ENCODE measurements around the gene TTLL10.
A peak's percentile ranks its signal among the peaks of the same experiment; 100 is the strongest.

The TTLL10 gene

DNA sequence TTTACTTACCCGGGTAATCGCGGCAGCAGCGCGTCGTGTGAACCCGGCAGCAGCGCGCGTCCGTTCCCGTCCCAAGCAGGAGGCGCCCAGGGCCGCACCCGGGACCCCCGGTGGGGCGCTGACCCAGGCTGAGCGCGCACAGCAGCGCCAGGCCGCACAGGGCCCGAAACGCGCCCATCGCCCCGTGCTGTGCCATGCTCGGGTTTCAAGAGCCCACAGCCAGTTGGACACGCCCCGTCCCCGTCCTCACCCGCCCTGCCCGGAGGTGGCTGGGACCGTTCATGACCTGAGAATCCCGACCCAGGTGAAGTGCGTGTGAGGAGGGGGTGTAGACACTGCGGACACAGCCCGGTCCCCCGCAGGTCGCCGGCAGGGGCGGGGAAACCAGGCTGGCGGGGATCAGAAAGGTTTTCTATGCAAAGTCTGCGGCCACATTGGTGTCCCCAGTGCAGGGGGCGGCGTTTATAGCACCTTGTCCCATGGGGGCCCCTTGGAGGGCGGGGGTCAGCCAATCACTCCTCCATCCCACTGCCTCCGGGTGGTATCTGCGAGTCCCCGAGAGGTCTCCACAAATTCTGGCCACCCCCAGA is 32.8 kb downstream of the TTLL10 start, which contains the start of gene TNFRSF18:
Gene TNFRSF18, minus strand, starts transcription at position 217 of the 590 bp plus-strand sequence. Its CDS starts 21 bp downstream, at position 196.
- DNase-seq (ENCODE audit: low read depth in 2 of 2) = no peak

DNA sequence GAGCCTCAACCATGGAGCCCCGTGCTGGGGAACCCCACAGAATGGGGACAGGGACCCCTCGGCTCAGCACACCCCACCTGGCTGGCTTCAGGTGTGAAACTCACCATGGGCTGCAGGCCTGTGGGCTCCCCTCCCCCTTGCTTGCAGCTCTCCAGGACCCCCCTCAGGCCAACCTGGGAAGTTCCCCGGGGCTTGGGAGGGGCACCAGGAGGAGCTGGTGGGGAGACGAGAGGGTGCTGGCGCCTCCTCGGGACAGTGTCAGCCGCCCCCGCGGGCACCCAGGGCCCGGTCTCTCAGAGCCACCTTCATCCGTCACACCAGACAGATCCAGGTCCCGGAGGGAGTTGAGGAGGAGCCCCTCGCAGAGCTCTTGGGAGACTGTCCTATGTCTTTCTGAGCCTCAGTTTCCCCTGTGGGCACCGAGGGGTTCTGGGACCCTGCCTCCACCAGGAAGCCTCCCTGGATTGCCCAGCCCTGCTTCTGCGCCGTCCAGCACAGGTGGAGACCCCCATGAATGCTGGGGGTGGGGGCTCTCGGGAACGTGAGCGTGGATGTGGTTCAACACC is 33.4 kb downstream of the TTLL10 start:
- DNase-seq (ENCODE audit: low read depth in 2 of 2) = no peak

DNA sequence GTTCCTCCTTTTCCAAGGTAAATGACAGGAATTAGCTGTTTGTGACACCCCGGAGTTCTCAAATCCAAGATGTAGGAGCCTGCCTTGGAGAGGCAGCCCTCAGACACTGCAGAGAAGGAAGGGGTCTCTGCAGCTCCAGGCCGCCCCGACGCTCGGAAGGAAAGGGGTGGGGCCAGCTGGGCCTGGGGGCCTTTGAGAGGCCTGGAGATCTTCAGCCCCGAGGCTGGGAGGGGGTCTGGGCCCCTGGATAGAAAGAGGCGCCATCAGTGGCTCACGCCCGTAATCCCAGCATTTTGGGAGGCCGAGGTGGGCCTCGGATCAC is 33.9 kb downstream of the TTLL10 start:
- DNase-seq (ENCODE audit: low read depth in 2 of 2) = no peak

DNA sequence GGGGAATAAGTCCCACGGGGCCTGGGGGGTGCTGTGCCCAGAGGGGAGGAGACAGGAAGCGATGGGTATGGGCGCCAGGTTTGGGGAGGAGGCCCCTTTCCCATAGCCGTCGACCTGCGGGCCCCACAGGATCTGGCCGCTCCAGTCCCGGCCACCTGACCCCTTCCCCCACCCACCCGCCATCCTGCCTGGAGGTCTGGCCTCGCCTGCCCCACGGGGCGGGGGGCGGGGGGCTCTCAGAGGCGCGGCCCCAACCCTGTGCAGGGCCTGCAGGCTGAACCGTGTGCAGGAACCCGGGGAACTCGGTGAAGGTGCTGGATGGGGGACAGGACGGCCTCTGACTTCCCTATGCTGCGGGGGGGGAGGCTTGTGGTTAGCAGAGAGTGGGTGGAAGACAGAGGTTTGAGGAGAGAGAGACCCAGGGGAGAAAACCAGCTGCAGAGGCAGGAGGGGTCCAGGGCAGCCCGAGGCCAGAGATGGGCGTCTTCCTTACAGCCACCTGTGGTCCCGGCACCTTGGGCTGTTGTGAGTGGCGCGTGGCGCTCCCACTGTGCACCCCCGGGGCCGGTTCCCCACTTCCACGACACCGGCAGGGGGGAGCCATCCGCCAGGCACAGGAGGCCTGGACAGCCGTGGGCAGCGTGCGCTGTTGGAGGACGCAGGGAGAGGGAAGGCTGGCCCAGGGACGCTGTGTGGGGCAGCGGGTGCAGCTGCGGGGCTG is 35.2 kb downstream of the TTLL10 start:
- DNase-seq (ENCODE audit: low read depth in 2 of 2) = peak in 1 of 2 donors; percentile 52

DNA sequence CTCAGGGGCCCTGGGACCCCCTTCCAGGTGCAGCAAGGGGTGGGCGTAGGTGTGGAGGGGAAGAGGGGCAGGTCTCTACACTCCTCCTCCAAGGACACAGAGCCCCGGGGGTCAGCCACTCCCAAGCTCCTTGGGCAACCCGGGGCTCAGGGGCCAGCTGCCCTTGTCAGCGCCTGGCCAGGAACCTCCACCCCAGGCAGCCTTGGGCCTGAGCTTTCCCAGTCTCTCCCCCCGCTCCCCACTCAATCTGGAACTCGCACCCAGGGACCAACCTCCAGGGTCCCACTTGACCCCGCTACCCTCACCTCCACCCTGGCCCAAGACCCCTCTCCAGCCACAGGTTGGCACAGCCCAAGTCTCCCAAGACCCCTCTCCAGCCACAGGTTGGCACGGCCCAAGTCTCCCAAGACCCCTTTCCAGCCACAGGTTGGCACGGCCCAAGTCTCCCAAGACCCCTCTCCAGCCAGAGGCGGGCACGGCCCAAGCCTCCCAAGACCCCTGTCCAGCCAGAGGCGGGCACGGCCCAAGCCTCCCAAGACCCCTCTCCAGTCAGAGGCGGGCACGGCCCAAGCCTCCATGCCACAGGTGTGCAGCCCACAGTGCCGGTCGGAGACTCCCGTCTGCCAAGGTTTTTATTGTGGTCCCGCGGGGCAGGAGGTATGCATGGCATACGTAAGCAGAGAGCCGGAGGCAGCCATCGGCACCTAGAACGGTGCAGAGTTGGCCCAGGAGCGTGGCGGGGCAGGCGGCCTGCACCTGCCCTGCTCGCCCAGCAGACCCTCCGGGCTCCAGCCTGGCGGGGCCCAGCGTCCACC is 37.3 kb downstream of the TTLL10 start:
- no peak for DNase-seq (ENCODE audit: low read depth in 2 of 2)

DNA sequence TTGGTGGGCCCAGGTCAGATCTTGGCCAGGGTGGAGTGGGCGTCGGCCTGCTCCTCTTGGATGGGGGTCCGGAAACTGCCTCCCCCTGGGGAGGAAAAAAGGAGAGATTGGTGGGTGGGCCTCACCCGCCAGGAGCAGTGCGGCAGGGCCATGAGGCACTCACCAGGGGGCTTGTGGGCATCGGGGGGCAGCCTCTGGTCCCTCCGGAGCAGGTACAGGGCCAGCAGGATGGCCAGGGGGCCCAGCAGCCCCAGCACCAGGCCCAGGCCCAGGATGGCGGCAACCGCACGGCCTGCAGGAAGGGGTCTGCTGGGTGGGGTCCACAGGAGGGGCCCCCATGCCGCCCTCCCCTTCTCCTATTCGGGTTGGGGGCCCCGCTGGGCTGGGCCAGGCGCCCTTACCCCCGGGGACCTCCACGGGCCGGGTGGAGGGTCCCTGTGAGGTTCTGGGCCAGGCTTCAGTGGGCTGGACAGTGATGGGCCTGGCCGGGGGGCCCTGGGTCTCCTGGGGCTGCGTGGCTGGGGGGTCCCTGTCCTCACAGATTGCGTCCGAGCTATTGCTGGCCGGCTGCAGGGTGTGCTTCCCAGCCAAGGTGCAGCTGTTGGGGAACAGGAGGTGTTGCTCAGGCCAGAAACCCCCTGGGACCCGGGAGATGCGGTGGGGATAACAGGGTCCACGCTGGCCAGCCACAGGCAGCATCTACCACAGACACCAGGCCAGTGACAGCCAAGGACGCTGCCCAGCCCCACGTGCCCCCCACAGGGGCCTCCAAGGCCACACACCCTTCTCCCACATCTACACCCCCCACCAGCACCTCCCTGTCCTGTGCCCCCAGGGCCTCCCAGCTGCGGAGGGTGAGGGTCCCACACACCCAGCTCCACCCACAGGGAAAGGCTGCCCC is 38.1 kb downstream of the TTLL10 start:
- DNase-seq (ENCODE audit: low read depth in 2 of 2) = no peak

DNA sequence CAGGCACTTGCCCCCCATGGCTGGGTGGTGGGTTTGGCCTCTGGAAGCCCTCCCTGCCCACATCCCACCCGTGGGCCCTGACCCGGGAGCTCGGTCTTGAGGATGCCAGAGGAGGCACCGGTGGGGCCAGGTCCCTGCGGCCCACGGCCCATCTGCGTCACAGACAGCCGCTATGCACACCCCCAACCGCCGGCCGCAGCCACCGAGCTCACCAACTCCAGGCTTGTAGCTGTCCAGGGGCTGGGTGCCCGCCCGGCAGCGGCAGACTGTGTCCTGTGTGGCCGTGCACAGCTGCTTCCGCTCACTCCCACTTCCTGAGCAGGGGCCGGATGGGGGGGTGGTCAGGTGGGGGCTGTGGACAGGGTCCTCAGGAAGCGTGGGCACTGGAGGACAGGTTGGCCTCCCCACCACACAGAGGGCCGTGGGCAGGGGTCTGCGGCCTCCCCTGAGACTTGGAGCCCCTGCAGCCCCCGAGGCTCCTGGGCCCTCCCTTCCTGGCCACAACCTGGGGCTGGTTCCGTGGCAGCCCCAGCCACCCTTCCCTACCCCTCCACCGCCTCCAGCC is 39.2 kb downstream of the TTLL10 start:
- DNase-seq (ENCODE audit: low read depth in 2 of 2) = peak in 1 of 2 donors; percentile 28

DNA sequence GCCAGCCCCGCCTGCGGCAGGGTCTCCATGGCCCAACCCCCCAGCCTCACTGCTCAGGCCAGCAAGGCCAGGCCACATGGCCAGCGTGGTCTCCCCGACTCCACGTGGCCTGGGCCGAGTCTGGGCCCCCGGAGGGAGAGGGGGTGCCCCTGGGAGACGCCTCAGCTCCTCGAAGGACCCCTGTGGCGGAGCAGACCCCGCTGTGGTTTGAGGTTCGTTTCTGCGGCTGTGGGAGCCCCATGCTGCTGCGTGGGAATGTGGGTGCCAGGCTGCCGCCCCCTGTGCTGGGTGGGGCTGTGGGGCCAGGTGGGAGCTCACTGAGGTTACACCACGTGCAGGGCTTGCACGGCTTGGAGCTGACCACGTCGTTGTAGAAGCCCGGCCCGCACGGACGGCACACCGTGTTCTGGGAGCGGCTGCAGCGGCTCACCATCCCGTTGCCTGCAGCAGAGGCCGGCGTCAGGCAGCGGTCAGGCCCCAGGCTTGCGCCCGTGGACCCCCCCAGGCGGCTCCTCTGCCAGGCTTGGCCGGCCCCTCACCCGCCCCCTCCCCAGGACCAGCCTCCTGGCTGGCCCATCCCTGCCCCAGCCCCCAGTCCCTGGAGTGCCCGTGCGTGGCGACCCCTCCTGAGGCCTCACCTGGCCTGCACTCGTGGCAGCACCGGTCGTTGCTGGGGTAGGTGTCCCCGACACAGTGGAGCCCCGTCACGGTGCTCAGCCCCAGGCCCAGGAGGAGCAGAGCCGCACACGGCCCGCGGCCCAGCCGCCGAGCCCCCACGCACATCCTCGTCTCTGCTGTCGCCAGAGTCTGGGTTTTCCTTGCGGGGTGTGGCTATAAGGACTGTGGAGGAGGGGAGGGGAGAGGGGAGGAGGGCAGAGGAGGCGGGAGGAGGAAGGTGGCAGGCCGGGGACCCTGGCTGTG is 39.9 kb downstream of the TTLL10 start, which contains the start of gene TNFRSF4:
Gene TNFRSF4, minus strand, starts transcription at position 809 of the 921 bp plus-strand sequence. Its CDS starts 26 bp downstream, at position 783.
- no peak for DNase-seq (ENCODE audit: low read depth in 2 of 2)

DNA sequence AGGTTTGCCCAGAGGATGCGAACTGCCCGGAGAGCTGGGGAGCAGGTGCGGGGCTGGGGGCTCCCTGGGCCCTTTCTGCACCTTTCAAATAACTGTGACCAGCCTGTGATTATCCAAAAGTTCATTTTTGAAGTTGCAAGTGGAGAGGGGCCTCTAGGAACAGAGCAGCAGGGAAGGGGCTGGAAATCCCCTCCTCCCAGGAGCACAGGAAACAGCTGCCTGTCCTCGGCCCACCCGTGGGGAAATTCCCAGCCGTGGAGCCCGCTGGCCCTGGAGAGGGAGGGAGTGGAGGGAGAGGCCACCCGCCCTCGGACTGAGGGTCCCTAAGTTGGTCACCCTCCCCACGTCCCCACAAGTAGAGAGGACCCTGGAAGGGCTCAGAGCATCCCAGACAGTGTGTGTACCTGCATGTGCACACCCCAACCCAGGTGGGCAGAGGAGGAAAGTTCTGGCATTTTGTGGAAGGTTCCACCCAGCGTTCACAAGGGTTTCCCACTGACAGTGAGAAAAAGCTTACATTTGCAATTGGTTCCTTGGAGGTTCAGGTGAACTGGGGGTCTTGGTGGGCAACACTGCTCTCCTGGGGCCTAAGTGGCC is 41.5 kb downstream of the TTLL10 start:
- no peak for DNase-seq (ENCODE audit: low read depth in 2 of 2)

DNA sequence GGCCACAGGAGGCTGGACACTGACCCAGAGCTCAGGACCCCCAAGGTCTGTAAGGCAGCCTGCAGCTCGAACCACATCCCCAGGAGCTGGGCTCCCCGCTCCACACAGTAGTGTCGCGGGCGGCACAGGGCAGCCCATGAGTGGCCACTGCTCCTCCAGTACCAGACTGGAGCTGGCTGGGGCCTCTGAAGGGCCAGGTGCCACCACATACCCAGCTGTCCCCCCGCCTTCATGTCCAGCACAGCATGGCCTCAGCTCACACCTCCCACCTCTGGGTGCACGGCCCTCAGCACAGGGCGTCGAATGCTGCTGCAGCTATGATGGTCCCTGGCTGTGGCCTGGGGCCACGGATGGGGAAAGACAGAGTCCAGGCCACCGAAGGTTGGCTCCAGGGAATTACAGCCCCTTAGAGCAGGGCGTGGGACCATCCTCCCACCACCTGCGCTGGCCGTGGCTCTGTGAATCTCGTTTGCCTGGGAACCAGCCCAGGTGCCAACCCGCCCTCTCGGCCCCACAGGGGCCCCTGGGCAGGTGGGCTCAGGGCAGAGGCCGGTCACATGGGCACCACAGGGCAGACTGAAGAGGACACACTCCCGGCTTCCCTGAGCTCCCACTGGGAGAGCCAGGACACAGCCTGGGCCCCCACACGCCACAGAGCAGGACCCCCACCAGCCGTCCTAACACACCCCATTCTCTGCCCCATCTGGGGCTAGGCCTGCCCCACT is 42.4 kb downstream of the TTLL10 start:
- no peak for DNase-seq (ENCODE audit: low read depth in 2 of 2)

DNA sequence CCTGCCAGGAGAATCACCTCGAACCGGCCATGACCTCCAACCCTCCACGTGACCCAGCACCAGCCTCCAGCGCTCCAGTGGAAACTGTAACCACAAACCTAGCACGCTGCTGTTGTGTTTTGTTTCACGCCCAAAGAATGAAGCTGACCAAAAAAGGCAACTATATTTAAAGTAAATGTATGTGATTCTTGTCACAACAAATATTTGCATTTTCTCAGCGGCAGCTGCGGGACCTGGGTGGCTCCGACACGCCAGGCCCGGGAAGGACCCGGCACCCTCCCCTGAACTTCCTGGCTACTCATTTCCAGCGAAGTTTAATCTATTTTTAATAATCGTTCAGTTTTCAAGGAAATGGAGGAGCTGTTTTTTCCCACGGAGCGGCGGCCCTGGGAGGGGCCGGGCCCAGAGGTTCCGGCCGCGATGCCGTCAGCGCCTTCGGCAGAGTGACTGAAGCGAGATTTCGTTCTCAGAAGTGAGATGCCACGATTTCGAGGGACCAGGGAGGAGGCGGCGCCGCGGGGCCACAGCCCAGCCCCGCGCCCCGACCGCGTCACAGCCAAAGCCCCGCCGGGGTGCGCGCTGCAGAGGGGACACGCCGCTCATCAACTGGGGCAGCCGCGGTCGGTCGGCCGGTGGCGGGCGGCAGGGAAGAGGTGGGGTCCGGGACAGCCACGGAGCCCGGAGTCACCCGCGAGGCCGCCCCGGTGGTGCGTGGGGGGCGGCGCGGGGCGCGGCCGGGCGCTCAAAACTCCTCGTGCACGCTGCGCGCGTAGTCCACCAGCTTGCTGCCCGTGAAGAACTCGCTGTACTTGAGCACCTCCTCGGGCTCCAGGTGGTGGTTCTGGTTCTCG is 43.3 kb downstream of the TTLL10 start:
- DNase-seq (ENCODE audit: low read depth in 2 of 2) = no peak

DNA sequence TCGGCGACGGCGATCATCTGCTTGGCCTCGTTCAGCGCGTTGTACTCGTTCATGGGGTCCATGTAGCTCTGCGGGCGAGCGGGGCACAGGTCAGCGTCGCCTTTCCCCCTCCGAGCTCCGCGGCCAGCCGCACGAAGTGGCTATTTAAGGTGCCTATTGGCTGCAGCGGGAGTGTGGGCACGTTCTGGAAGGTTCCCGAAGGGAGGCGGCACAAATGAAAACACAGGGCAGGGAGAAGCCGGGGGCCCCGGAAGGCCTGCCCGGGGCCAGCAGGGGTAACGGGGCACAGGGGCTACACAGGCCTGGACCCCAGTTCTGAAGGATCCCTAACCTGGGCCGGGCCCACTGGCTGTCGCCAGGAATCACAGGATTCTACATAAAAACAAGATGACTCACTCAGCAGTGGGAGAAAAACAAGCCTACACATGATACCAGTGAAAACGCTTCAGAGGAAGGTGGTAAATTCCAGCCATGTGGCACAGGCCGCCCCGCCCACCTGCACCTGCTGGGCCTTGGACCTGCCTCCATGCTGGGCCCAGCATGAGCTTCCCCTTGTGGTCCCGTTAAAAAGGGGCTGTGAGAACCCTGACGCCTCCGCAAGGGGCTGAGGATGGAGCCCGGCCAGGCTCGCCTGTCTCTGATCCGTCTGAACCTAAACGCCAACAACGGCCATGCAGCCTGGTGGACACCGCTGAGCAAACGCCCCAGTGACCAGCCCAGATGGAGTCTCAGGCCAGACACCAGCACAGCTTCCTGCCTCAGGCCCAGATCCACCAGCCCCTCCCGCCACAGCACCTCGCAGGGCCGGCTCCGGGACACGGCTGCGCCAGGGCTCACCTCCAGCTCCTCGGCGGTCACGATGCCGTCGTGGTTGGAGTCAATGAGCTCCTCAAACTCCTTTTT is 44.2 kb downstream of the TTLL10 start:
- DNase-seq (ENCODE audit: low read depth in 2 of 2) = peak in 1 of 2 donors; percentile 32

DNA sequence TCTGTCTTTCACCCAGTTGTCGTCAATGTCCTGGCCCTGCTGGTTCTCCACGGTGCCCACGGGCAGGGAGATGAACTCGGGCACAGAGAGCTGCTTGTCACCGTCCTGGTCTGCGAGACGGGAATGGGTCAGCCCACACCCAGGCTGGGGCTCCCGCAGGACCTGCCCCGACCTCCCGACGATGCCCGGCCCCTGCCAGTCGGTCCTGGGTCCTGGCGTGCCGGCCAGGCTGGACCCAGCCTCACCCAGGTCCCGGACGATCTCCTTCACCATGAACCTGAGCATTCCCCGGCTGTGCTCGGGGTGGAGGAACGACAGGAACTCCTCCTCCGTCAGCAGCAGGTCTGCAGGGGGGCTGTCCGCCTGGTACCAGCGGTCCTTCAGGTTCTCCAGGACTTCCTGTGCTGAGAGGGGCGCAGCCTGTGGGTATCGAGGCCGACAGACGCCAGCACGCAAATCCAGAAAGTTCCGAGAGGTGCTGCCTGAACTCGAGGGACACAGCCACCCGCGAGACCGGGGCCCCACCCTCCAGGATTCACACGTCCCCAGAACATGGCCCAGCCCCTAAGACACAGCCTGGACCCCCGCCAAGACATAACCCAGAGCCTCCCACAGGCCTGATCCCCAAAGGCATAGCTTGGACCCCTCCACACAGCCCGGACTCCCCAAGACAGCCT is 45.0 kb downstream of the TTLL10 start:
- DNase-seq (ENCODE audit: low read depth in 2 of 2) = no peak

DNA sequence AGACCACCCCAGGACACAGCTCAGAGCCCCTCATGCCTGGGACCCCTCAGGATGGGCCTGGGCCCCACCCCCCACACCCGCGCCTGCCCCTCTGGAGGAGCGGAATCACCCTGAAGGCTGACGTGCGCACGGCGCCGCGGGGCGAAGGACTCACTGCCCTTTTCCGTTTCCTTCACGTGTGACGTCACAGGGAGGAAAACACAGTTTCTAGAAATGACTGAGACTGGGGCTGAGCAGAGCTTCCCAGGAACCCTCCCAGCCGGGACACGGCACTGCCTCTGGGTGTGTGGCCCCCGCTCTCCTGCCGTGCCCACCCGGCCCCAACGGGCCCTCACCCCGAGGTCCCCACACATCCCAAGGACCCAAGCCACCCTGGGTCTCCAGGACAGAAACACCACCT is 45.7 kb downstream of the TTLL10 start:
- DNase-seq (ENCODE audit: low read depth in 2 of 2) = peak in 1 of 2 donors; percentile 24

DNA sequence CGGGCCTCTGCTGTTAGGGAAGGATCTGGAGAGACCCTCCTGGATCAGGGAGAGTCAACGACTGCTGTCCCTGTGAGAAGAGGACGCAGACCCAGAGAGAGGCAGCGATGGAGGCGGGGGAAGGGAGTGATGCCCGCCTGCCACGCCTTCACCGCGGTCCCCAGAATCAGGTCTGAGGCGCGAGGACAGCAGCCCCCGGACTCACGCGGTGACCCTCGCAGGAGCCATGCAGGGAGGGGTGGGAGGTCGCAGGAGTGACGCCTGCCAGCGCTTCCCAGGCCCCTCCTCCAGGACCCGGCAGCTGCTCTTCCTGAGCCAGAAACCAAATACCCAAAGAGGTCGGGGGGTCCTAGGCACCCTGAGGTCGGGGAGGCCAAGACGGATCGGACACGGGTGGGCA is 46.5 kb downstream of the TTLL10 start:
- no peak for DNase-seq (ENCODE audit: low read depth in 2 of 2)

DNA sequence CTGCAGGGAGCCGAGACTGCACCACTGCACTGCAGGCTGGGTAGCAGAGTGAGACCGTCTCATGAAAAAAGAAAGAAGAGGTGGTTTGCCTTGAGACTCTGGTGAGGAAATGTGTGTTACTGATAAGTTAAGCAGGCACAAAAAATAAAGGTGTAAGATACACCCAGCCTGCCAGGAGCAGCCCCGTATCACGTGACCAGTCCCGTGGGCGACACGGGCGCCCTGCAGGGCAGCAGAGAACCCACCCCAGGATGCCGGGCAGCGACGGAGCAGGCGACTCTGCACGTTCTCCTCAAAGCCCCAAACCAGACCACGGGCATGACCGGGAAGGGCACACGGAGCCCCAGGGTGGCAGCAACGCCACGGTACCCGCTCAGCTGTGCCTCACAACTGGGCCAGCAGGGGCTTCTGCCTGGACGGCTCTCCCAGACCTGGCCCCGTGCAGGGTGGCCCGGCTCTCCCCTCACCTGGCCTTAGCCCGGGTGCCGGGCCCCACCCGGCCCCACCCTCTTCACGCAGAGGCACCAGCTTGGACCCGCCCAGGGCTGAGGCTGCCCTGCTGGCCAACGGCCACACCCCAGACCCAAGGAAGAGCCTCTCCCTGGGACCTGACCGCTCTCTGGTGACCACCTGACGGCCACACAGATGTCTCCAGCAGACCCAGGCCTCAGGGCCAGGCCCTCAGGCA is 48.4 kb downstream of the TTLL10 start:
- no peak for DNase-seq (ENCODE audit: low read depth in 2 of 2)

All from activated CD8-positive, alpha-beta memory T cell treated with anti-CD3 and anti-CD28 coated beads for 4 hours (primary cell).